SIG-M5 (cell line): Measurements from ENCODE around the gene SLC7A1.
"Not testable (repeated sequence)": the region's sequence is repeated elsewhere in the genome, so short reads cannot be mapped to it uniquely, and the experiment has no call there.

ENCODE experiments used
- DNase-seq: peaks from one replicate; lab custom pipeline; 2025; lab: John Stamatoyannopoulos, UW

SLC7A1 gene

DNA sequence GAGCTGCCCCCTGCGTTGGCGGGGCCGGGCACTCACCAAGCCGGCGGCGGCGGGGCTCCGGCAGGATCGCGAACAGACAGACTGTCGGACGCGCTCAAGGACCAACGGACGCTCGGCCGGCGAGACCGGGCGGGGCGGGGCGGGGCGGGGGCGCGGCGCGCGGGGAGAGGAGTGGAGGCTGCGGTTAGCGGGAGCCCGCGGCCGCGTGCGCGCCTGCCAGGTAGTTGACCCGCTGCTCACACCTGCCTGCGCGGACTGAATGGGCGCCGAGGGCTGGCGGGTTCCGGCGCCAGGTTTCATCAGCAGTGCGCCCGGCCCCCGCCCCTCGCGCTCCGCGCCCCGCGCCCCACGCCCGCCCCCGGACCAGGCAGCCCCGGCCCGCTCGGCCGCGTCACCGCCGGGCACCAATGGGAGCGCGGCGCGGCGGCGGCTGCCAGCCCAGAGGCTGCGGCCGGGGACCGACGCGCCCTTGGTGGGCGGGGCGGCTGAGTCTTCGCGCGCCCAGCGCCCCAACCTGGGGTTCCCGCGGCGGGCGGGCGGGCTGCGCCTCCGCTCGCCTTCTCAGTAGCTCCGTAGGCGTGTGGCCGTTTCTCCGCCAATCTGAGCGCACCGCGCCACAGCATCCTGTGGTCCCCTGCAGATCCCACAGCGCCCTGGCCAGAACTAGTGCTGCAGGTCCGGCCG is at the start of gene SLC7A1:
SLC7A1 (minus strand) TSS at position 309 of the 684 bp plus-strand sequence. CDS start 59,500 bp downstream, outside the sequence.
- DNase-seq, result no peak

DNA sequence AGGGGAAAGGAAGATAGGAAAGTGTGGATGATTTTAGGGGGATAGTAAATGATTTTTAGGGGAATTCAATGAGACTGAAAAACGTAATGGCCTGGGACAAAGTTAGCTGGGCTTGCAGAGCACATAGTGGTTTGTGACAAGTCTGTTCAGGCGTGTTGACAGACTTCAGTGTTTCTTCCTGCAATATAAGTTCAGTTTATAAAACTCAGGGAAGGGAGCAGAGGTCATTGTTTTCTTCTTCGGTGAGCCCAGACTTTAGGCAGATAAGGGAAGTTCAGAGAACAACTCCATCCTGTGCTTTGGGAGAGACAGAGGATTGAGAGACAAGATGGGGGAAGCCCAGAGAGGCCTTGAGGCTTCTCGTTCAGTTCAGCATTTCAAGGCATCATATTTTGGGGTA is 45.2 kb upstream of the SLC7A1 start:
- no peak for DNase-seq

DNA sequence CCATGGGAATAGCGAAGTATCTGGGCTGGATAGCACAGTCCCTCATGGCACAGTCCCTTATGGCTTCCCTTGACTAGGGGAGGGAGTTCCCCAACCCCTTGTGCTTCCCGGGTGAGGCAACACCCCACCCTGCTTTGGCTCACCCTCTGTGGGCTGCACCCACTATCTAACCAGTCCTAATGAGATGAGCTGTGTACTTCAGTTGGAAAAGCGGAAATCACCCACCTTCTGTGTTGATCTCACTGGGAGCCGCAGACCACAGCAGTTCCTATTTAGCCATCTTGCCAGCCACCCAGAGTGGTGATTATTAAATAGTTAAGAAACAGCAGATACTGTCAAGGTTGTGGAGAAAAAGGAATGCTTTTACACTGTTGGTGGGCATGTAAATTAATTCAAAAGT is 41.3 kb upstream of the SLC7A1 start:
- not testable (repeated sequence) for DNase-seq

DNA sequence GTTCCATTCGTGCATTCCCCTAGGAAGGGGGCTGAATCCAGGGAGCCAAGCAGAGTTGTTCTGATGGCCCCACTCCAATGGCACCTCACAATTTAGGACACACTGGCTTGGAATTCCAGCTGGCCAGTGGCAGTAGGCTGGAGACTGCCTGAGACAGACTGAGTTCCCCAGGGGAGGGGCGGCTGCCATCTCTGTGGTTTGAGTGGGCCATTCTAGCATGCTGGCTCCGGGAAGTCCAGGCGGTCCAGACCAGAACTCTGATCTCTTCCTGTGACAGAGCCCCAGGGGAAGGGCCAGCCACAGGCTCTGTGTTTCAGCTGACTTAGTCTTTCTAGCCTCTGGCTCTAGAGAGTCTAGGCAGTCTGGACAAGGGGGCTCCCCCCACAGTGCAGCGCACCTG is 29.5 kb upstream of the SLC7A1 start:
- no peak for DNase-seq

DNA sequence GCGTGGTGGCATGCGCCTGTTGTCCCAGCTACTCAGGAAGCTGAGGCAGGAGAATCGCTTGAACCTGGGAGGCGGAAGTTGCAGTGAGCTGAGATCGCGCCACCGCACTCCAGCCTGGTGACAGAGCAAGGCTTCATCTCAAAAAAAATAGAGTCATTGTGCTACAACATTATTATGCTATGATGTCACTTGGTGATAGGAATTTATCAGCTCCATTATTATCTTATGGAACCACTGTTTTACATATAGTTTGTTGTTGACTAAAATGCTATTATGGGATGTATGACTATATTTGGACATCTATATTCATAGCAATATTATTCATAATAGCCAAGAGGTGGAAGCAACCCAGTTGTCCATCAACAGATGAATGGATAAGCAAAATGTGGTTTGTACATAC is 26.4 kb upstream of the SLC7A1 start:
- no peak for DNase-seq

DNA sequence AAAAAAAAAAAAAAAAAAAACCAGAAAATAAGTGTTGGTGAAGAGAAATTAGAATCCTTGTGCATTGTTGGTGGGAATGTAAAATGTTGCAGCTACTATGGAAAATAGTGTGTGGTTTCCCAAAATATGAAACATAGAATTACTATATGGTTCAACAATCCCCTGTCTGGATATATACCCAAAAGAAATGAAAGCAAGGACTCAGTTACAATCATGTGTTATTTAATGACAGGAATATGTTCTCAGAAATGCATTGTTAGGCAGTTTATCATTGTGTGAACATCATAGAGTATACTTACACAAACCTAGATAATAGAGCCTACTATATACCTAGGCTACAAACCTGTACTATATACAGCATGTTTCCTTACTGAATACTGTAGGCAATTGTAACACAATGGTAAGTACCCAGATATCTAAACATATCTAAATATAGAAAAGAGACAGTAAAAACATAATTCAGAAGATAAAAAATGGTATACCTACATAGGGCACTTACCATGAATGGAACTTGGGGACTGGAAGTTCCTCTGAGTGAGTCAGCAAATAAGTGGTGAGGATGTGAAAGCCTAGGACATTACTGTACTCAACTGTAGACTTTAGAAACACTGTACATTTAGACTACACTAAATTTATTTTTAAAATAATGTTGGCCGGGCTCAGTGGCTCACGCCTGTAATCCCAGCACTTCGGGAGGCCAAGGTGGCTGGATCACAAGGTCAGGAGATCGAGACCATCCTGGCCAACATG is 25.7 kb upstream of the SLC7A1 start:
- DNase-seq, result no peak

DNA sequence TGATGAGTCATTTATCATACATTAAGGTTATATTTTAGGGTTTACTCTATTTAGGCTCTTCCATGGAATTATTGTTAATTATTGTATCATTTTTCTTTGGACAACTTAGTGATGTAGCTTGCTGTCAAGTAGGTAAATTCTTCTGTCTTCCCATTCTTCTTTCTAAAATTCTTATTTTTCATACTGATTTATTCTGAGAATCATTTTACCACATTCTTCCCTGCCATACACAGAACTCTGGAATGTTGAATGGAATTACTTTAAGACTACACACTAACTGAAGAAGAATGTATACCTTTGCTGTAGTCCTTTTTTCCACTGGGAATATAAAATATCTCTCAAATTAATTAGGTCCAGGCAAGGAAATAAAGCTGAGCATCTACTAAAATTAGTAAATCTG is 24.5 kb upstream of the SLC7A1 start:
- no peak for DNase-seq

DNA sequence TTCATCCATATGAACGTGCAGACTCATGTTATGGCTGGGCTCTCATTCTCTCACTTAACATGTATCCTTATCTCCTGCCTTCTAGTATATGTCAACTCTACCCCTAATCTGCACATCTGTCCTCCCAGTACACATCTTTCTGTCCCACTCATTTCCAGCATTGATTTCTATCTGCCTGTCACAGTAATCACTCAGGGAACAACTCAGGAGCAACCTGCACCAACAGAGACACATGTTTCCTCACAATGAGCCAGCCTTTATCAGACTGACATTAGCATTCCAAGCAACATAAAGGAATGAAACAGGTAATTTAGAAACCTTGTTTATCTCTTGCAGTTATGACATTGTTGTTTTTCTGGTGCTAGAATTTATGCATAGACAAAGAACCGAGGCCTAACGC is 17.6 kb upstream of the SLC7A1 start:
- DNase-seq, result no peak

DNA sequence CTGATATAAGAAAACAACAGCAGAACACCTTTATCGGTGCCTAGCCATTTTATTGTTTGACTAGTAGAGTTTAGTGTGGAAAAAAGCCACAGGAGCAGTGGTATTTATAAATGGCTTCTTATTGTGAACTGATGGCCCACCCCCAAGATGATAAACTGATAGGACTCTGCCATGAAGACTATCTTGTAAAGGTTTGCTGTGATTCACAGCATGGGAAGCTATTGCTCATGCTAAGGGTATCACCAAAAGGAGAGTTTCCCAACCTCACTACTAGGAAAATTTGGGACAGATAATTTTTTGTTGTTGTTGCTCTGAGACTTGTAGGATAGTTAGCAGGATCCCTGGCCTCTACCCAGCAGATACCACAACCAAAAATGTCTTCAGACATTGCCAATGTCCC is 12.0 kb upstream of the SLC7A1 start:
- no peak for DNase-seq

DNA sequence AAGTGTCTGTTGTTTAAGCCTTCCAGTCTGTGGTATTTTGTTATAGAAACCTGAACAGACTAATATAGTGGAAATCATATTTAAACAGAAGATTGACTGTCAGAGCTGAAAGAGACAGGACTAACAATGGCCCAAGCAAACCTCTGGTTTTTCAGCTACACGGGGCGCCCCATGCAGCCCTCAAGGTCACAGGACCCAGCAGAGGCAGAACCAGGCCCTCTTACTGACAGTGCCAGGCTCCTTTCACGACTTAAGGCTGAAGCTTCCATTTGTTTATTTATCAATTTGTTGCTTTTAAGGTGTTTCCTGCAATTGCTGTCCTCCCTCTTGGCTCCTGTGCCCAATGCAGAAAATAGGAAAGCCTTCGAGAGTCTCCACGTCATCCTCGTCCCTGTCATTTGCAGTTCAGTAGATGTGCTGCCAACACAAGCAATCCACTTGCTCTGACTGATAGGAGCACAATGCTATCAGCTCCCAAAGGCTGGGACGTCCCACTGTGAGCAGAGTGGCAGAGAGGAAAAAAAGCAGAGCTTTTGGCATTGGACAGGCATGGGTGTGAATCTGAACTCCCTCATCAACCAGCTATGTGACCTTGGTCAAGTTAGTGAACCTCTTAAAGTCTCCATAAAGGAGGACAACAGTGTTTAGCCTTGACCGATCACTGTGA is 10.5 kb upstream of the SLC7A1 start:
- no peak for DNase-seq

DNA sequence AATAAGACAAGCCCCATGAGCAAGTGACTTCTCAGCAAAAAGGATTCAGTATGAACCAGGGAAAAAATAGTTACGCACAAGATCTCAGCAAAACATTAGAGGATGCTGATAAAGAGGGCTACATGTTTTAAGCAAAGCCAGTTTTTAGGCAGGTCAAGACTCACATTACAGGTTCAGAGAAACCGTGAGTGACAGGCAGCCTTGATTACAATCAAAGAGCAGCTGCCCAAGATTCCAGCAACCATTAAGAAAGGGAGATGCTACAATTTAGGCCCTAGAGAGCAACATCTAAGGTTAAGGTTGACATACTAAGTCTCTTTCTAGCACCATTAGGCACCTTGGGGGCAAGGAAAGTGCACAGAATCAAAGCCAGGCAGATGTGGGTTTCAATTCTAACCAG is 2.8 kb upstream of the SLC7A1 start:
- no peak for DNase-seq

DNA sequence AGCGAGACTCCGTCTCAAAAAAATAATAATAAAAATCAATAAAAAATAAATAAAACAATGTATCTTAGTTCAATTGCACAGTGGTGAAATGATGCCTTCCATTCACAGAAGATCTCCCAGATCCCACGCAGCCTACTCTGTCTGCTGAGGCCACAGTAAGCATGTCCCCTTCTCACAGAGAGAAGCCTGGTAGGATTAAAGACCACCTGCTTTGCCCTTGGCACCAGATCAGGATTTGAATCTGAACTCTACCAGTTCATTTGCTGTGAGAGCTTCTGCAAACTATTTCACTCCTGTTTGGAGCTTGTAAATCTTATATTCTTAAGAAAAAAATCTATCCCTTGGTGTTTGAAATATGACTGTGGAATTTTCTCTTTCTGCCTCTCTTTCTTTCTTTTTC is 2.2 kb upstream of the SLC7A1 start:
- no peak for DNase-seq

DNA sequence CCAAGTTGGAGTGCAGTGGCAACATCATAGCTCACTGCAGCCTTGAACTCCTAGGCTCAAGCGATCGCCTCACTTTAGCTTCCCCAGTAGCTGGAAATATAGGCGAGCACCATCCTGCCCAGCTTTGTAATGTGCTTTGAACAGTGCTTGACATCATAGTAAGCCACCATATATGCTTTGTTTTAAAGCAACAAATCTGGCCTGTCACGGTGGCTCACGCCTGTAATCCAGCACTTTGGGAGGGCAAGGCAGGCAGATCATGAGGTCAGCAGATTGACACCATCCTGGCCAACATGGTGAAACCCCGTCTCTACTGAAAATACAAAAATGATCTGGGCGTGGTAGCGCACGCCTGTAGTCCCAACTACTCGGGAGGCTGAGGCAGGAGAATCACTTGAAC is 1.8 kb upstream of the SLC7A1 start:
- no peak for DNase-seq

DNA sequence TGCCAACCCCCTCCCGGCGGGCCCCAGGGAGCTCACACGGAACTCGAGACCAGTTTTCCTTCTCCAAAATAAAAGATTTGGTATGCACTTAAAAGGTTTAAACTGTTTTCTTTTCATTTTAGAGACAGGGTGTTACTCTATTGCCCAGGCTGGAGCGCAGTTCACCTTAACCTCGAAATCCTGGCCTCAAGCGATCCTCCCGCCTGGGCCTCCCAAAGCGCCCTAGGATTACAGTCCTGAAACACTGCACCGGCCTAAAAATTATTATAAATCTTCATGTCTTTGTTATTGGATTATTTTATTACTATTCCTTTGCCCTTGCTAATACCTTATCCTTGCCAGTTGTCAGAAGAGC is 553 bp upstream of the SLC7A1 start:
- DNase-seq, result no peak

DNA sequence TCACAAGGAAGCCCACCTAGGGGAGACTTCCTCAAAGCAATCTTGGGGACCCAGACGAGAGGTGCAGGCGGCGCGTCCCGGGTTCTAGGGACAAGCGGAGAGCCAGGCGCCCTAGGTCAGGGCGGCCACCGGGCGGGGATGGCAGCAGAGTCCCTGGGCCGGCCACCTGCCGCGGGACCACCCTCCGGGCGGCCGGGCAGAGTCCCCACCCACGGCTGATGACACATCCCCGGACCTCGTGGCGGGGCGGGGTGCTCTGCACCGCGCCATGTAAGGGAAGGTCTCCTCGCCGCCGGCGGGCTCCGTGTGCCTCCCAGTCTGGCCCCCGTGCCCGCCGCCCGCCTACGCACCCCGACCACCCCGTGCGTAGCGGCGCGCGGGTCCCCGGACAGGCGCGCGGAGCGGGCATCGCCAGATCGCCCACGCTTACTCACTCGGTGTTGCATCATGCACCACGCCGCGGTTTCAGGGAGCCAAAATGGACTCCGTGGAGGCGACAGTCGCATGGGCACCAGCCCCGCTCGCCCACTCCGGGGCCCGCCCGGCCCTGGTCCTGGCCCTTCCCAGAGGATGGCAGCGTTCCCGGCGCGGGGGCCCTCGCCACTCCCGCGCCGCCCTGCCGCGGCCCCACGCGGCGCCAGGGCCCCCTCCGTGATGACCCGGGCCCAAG is 643 bp downstream of the SLC7A1 start:
- peak; percentile 12 for DNase-seq

DNA sequence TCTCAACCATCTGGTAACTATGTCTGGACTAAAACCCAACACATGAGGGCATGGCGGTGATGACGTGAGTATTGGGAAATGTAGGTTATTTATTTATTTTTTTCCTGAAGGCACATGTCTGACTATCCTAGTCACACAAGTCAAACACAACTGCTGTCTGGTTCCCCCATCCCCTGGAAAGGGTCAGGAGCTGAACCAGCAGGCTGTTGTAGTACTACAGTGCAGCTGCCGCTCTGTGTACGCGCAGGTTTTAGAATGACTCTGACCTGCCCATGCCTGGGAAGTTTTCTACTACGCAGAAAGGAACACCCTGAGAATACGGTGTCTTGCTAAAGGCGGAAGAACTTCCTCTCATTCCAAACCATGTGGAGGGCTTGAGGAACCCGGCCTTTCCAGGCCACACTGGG is 1.2 kb downstream of the SLC7A1 start:
- DNase-seq, result no peak

DNA sequence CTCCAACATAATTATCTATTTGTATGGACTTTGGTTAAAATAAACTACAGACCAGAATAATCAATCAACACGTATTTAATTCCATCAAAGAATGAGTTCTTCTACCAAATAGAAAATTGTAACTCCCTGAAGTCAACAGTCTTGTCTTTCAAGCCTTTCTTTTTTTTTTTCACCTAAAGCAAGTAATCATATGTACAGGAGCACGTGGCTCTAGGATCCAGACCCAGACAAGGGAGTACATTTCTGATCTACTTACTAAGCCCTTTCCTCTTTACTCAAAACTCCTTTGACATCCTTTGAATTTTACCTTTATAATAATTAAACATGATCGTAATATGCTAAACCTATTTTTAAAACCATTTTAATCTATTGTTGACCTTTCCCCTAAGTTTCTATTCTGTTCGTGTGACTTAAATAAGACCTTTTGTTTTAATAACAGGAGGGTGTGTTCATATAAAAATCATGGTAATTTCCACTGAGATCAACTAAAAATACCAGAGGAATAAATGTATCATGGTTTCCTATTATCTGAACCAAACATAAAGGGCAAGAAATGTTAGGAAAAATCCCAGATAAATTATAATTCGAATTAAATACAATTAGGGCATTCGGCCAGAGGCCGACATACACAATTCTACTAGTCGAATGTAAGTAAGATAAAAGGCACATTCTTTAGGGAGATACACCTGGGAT is 1.7 kb downstream of the SLC7A1 start:
- no peak for DNase-seq

DNA sequence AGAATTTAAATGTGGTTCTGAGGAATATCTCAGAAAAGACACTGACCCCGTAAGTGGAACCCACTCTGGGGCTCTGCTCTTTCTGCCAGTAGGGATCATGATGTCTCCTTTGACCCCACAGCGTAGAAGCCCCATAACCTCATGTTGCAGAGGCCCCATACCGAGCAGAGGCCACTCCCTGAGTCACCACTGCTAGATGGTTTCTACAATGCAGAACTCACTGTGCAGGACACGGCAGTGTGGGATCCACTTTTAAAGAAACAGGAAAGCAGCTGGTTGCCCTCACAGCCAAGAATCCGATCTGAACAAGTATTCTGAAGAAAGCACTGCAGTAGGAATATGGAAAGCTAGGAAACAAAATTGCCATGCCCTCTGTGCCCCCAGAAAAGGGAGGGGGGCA is 4.2 kb downstream of the SLC7A1 start:
- DNase-seq, result no peak

DNA sequence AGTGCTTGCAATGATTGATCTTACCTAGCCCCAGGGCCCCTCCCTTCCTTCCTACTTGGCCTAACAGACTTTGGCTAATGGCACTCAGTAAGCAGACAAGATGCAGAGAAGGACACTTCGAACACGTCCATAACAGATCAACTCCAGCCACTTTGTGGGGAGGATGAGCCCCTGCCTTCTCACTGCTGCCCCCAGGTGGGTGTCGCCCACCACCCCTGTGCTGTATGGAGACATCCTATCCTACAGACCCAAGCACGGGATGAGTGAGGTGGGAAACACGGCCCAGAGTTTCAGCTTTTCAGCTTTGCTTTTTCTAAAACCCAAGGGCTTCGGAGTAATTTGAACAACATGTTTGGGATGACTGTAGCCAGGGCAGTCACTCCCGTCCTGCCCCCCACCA is 5.5 kb downstream of the SLC7A1 start:
- DNase-seq, result no peak

DNA sequence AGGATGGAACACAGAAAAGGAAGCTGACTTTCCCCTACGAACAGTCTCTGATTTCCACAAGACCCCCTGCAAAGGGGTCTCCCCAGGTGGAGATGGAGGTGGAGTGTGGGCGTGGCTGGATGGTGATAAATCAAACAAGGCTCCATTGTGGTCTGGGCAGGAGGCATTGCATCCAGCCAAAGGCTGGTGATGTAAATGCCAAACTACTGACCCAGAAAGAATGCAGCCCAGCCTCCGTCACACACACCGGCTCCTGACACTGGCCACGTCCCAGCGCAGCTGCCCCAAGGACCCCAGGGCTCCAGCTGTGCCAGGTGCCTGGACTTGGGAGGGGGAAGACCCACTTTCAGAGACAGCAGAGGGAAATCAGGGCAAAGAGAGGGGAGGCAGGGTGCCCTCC is 6.3 kb downstream of the SLC7A1 start:
- no peak for DNase-seq

DNA sequence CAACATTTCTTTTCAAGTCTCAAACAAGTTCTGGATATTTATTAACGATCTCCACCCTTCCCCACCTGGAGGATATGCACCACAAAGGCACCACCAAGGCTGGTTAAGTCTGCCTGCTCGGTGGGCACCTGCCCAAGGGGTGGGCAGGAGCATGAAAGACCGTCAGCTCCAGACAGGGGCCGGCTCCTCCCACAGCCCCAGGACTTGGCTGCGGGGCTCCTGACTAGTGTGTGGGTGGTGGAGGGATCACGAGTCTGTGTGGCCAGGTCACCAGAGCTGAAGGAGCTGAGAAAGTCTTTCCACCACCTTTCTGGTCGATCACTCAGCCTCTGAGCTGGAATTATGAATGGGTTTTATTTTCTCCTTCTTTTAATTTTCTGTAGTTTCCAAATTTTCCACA is 7.8 kb downstream of the SLC7A1 start:
- no peak for DNase-seq

DNA sequence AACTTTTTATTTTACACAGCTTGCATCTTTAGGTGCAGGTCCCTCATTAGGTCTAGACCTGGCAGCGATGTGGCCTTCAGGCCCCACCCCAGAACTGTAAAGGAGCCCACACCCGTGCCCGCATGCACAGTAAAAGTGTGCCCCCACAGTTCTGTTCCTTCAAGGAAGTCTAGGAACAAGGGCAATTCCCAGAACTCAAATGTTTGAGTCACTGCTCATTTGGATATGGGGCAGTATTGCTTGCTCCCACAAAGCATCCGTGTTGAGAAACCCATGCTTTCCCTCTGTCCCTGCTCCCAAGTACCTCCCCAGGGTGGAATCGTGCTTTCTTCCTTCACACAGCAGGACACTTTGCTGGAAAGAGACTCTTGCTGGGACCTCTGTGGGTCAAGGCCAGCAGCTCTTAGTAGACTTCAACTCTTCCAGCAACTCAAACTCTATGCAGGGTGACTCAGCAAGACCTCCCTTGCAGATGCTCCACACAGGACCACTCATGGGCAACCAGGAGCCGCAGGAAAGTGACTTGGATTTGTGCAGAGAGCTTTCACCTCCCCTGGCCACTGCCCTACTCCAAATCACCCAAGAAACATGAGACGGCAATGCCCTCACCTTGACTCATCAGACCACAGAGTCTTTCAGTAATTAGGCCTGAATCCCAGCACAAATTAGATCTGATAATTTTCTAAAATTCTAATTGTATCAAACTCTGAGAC is 12.3 kb downstream of the SLC7A1 start:
- no peak for DNase-seq
